ENCODE data around the gene ASAP2.

GRCh38 chr2:9239616-9240015, 33.0 kb downstream of the ASAP2 start:
- TF ChIP-seq POLR2A (IDR thresholded peaks at IDR 0.05) (no peak), EP300 (IDR thresholded peaks at IDR 0.05) (no peak)
- TF ChIP-seq, protein P1, sequence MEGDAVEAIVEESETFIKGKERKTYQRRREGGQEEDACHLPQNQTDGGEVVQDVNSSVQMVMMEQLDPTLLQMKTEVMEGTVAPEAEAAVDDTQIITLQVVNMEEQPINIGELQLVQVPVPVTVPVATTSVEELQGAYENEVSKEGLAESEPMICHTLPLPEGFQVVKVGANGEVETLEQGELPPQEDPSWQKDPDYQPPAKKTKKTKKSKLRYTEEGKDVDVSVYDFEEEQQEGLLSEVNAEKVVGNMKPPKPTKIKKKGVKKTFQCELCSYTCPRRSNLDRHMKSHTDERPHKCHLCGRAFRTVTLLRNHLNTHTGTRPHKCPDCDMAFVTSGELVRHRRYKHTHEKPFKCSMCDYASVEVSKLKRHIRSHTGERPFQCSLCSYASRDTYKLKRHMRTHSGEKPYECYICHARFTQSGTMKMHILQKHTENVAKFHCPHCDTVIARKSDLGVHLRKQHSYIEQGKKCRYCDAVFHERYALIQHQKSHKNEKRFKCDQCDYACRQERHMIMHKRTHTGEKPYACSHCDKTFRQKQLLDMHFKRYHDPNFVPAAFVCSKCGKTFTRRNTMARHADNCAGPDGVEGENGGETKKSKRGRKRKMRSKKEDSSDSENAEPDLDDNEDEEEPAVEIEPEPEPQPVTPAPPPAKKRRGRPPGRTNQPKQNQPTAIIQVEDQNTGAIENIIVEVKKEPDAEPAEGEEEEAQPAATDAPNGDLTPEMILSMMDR (IDR thresholded peaks at IDR 0.05) = no peak

All from tibial nerve (tissue), 4 donors.